Neutrophil (primary cell): ENCODE measurements around the gene WDFY4.

Source experiments
- H3K27ac ChIP-seq: fragments of 200-600 bp; sonication (generic); 2 replicates; pipeline ENCODE4 v1.5.1; 2016; ENCODE audit warnings: mild to moderate bottlenecking, moderate library complexity
- H3K27me3 ChIP-seq: fragments of 200-600 bp; sonication (generic); 2 replicates; pipeline ENCODE4 v1.6.0; 2016; ENCODE audit warnings: mild to moderate bottlenecking
- H3K36me3 ChIP-seq: fragments of 200-600 bp; sonication (generic); 2 replicates; pipeline ENCODE4 v1.5.1; 2017
- H3K4me1 ChIP-seq, 2 experiments: fragments of 200-600 bp in 1 of 2; sonication (generic) in 1 of 2; 1 replicate in 1 of 2; 2 replicates in 1 of 2; pipeline versions ENCODE4 v1.5.1 to v1.6.1; 2013 to 2016; ENCODE audit warnings: low read depth in 1 of 2, low read length in 1 of 2, mild to moderate bottlenecking in 1 of 2, moderate library complexity in 1 of 2; ENCODE audit not compliant: control insufficient read depth in 1 of 2, insufficient read depth in 1 of 2
- H3K4me3 ChIP-seq, 2 experiments: fragments of 200-600 bp in 1 of 2; sonication (generic) in 1 of 2; 1 replicate in 1 of 2; 2 replicates in 1 of 2; pipeline ENCODE4 v1.5.1; 2013 to 2016; ENCODE audit warnings: low read depth in 1 of 2, low read length in 1 of 2, mild to moderate bottlenecking in 1 of 2, moderate library complexity in 1 of 2
- H3K9me3 ChIP-seq: fragments of 200-600 bp; sonication (generic); 2 replicates; pipeline ENCODE4 v1.5.1; 2016
- CTCF ChIP-seq: fragments of 200-600 bp; sonication (generic); IDR thresholded peaks from 2 replicates; pipeline ENCODE4 v1.5.1; 2016; ENCODE audit warnings: antibody characterized with exemption

The WDFY4 gene

DNA sequence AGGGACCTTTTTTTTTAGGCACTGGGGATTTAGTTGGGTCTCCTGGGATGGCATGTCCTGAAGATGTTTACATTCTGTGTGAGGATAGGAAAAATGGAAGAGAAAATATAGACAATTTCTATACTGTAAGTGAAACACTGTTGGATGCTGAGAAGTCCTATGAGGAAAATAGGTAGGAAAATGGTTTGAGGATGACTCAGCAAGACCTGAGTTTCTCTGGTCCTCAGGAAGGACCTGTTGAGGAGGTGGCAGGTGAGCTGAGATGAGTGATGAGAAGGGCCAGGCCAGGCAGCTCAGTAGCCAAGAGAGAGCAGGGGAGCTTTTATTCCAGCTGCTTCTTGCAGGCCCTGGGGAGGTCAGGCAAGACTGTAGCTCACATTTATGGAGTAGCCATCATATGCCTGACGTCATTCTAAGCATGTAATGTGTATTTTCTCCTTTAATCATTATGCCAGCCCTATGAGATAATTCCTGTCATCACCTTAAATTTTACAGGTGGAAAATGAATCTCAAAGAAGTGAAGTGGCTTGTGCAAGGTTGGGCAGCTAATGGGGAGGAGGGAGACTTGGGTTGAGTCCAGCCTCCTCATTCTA is 274.0 kb downstream of the WDFY4 start:
- Histone ChIP-seq H3K27ac (no peak overlapping the region), H3K27me3 (no peaks in the 10 kb centered on the region), H3K4me1 (no peaks in the 10 kb centered on the region), H3K36me3 (peaks cover 100% of the 10 kb centered on the region), H3K4me3 (no peak overlapping the region), H3K9me3 (no peaks in the 10 kb centered on the region)
- TF ChIP-seq CTCF = no peak

DNA sequence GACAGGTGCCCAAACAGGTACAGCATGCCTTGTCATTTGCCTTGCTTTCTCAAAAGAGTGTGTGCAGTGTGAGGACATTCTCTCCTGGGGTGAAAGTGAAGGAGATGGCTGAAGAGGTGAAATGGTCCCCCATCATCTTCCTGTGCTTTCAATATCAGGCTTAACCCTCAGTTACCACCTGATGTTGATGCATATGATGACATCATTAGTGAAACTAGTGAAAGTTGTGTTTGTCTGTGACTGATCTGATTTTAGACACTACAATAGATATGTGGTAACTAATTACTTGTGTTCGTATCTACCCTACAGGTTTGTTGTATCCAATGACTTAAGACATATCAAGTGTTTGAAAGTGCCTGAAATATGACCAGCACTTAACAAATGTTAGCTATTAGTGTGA is 279.4 kb downstream of the WDFY4 start:
- Histone ChIP-seq H3K27ac (no peak overlapping the region), H3K36me3 (peaks cover 100% of the 10 kb centered on the region)
- TF ChIP-seq CTCF = no peak

GRCh38 chr10:48965460-48965859 is 280.8 kb downstream of the WDFY4 start:
- no peaks in the 10 kb centered on the region for H3K9me3 ChIP-seq
- H3K27me3 ChIP-seq = no peaks in the 10 kb centered on the region
- H3K4me1 ChIP-seq = no peaks in the 10 kb centered on the region
- no peak overlapping the region for H3K4me3 ChIP-seq
- no peak overlapping the region for H3K27ac ChIP-seq
- peaks cover 100% of the 10 kb centered on the region for H3K36me3 ChIP-seq
- TF ChIP-seq CTCF = no peak

More for the DNA sequence above, 279.4 kb downstream of the WDFY4 start:
- no peaks in the 10 kb centered on the region for H3K9me3 ChIP-seq
- no peaks in the 10 kb centered on the region for H3K27me3 ChIP-seq
- no peaks in the 10 kb centered on the region for H3K4me1 ChIP-seq
- no peak overlapping the region for H3K4me3 ChIP-seq

GRCh38 chr10:48968036-48968435 is 283.4 kb downstream of the WDFY4 start:
- Histone ChIP-seq H3K27me3 (no peaks in the 10 kb centered on the region), H3K9me3 (no peaks in the 10 kb centered on the region), H3K4me3 (no peak overlapping the region), H3K36me3 (peaks cover 100% of the 10 kb centered on the region), H3K27ac (no peak overlapping the region), H3K4me1 (no peaks in the 10 kb centered on the region)
- TF ChIP-seq CTCF = no peak

GRCh38 chr10:48970046-48970445 is 285.4 kb downstream of the WDFY4 start:
- no peaks in the 10 kb centered on the region for H3K9me3 ChIP-seq
- no peak overlapping the region for H3K27ac ChIP-seq
- H3K4me1 ChIP-seq = no peaks in the 10 kb centered on the region
- no peak overlapping the region for H3K4me3 ChIP-seq
- peaks cover 98% of the 10 kb centered on the region for H3K36me3 ChIP-seq
- no peaks in the 10 kb centered on the region for H3K27me3 ChIP-seq
- TF ChIP-seq CTCF = no peak

GRCh38 chr10:48970654-48971053 is 286.0 kb downstream of the WDFY4 start:
- no peak for TF ChIP-seq CTCF
- H3K4me1 ChIP-seq = no peaks in the 10 kb centered on the region
- H3K9me3 ChIP-seq = no peaks in the 10 kb centered on the region
- H3K36me3 ChIP-seq = peaks cover 97% of the 10 kb centered on the region
- H3K27ac ChIP-seq = no peak overlapping the region
- no peaks in the 10 kb centered on the region for H3K27me3 ChIP-seq
- no peak overlapping the region for H3K4me3 ChIP-seq
